GM12878 (cell line): ENCODE data around the gene ZNF462. TPM values are rescaled to one million over a fixed set of nuclear protein-coding genes. Genes with fewer than 3 reads are reported as not detected.

Source experiments
- ATAC-seq: fragments of 200-7000 bp; cut with Tn5 transposase; 3 replicates; pipeline ENCODE4 v1.9.1; 2020; ENCODE audit warnings: mild to moderate bottlenecking, moderate library complexity
- BruUV-seq: library from RNA; stranded (reverse); fragments of 400-500 nt; replicated peaks from 2 replicates; lab custom pipeline; 2021; lab: Mats Ljungman, UMichigan
- CTCF ChIA-PET: fragments of 300-600 bp; sonication (Branson Sonifier 250); formaldehyde crosslinking; extraction: SDS; loops from one replicate; lab custom pipeline; 2021; ENCODE audit warnings: inconsistent platforms; lab: Yijun Ruan, JAX
- POLR2A ChIA-PET: fragments of 350-600 bp; formaldehyde crosslinking; extraction: SDS; loops from one replicate; lab custom pipeline; 2021; ENCODE audit warnings: inconsistent platforms; lab: Charles Lee
- RAD21 ChIA-PET: fragments of 300-600 bp; sonication (Branson Sonifier 250); formaldehyde crosslinking; loops from one replicate; lab custom pipeline; 2023; ENCODE audit warnings: antibody characterized with exemption; ENCODE audit not compliant: unreplicated experiment; lab: Charles Lee
- SMC1A ChIA-PET: fragments of 300-600 bp; sonication (Branson Sonifier 250); formaldehyde crosslinking; loops from one replicate; lab custom pipeline; 2023; ENCODE audit not compliant: unreplicated experiment, uncharacterized antibody; lab: Charles Lee
- DNase-seq: peaks from one replicate; pipeline ENCODE4 v3.0.0-alpha.2; 2011; ENCODE audit warnings: low read depth, low spot score
- FAIRE-seq: peaks from 3 replicates; lab custom pipeline; 2011; peaks lifted over from hg19 to GRCh38; lab: Jason Lieb, UNC
- H2AFZ ChIP-seq: 2 replicates; pipeline ENCODE4 v1.6.0; 2011; ENCODE audit warnings: low read depth, low read length, control low read depth; ENCODE audit not compliant: control insufficient read depth
- H3K27ac ChIP-seq: 2 replicates; pipeline ENCODE4 v1.5.1; 2011; ENCODE audit warnings: control low read depth; ENCODE audit not compliant: control insufficient read depth, insufficient read depth
- H3K27me3 ChIP-seq, 2 experiments: replicated peaks in 1 of 2; 2 replicates each; pipeline versions ENCODE4 v1.6.0 to v1.6.1; 2011; ENCODE audit warnings: low read length in 1 of 2; ENCODE audit not compliant: control insufficient read depth in 2 of 2, insufficient read depth in 2 of 2
- H3K36me3 ChIP-seq, 2 experiments: 2 replicates each; pipeline ENCODE4 v1.5.1; 2011; ENCODE audit warnings: low read length in 1 of 2; ENCODE audit not compliant: control insufficient read depth in 2 of 2, insufficient read depth in 2 of 2
- H3K4me1 ChIP-seq: 2 replicates; pipeline ENCODE4 v1.6.1; 2011; ENCODE audit warnings: mild to moderate bottlenecking, low read length, moderate library complexity, mixed read lengths; ENCODE audit not compliant: control insufficient read depth, insufficient read depth
- H3K4me2 ChIP-seq: 2 replicates; pipeline ENCODE4 v1.6.0; 2011; ENCODE audit warnings: control low read depth; ENCODE audit not compliant: control insufficient read depth, insufficient read depth
- H3K4me3 ChIP-seq: fragments of 200-600 bp; sonication (generic); 2 replicates; pipeline ENCODE4 v1.5.1; 2016
- H3K79me2 ChIP-seq: 2 replicates; pipeline ENCODE4 v1.6.0; 2011; ENCODE audit warnings: low read length; ENCODE audit not compliant: control insufficient read depth, insufficient read depth
- H3K9ac ChIP-seq: 2 replicates; pipeline ENCODE4 v1.8.0; 2011; ENCODE audit warnings: low read length, control low read depth, mixed read lengths; ENCODE audit not compliant: control insufficient read depth, insufficient read depth
- H3K9me3 ChIP-seq: replicated peaks from 3 replicates; pipeline ENCODE4 v1.5.1; 2011; ENCODE audit warnings: mild to moderate bottlenecking, low read length; ENCODE audit not compliant: control insufficient read depth, insufficient read depth
- H4K20me1 ChIP-seq: 2 replicates; pipeline ENCODE4 v1.6.0; 2011; ENCODE audit not compliant: control insufficient read depth, insufficient read depth
- CREB1 ChIP-seq: IDR thresholded peaks from 2 replicates; pipeline ENCODE4 v1.6.1; 2012; ENCODE audit warnings: low read depth, mild to moderate bottlenecking, inconsistent platforms
- MEF2A ChIP-seq: IDR thresholded peaks from 2 replicates; pipeline ENCODE4 v1.6.1; 2011; ENCODE audit warnings: low read depth, mild to moderate bottlenecking, low read length, moderate library complexity; ENCODE audit not compliant: insufficient read depth
- MEF2B ChIP-seq: fragments of 450-650 bp; IDR thresholded peaks from 2 replicates; pipeline ENCODE4 v1.6.1; 2018; ENCODE audit warnings: mild to moderate bottlenecking, moderate library complexity; ENCODE audit not compliant: partially characterized antibody, poor library complexity, severe bottlenecking
- NBN ChIP-seq: fragments of 450-650 bp; IDR thresholded peaks from 2 replicates; pipeline ENCODE4 v1.6.1; 2016
- NR2C1 ChIP-seq: fragments of 450-650 bp; IDR thresholded peaks from 2 replicates; pipeline ENCODE4 v1.6.1; 2017; ENCODE audit warnings: antibody characterized with exemption, mild to moderate bottlenecking, moderate library complexity
- SIN3A ChIP-seq: IDR thresholded peaks from 2 replicates; pipeline ENCODE4 v1.6.1; 2012; ENCODE audit warnings: low read depth, low read length, improper control_type of control experiment
- ZBED1 ChIP-seq: IDR thresholded peaks from 2 replicates; pipeline ENCODE4 v1.6.1; 2016; ENCODE audit warnings: borderline replicate concordance
- ZNF24 ChIP-seq: fragments of 450-650 bp; IDR thresholded peaks from 2 replicates; pipeline ENCODE4 v1.6.1; 2017; ENCODE audit warnings: antibody characterized with exemption, mild to moderate bottlenecking
- ZNF384 ChIP-seq: IDR thresholded peaks from 2 replicates; pipeline ENCODE4 v1.6.1; 2012; ENCODE audit warnings: low read depth, mild to moderate bottlenecking, low read length, improper control_type of control experiment, borderline replicate concordance
- ZSCAN29 ChIP-seq: fragments of 450-650 bp; IDR thresholded peaks from 2 replicates; pipeline ENCODE4 v1.6.1; 2017; ENCODE audit warnings: mild to moderate bottlenecking, moderate library complexity
- WGBS: methylation state at CpG from one replicate; pipeline ENCODE4 v1.1.6; 2016; ENCODE audit warnings: low lambda C conversion rate; ENCODE audit not compliant: insufficient replicate concordance, insufficient coverage; ENCODE audit errors: missing lambda C conversion rate; 5-methylcytosine and 5-hydroxymethylcytosine counted together
- in situ Hi-C: fragments of 300-500 bp; cut with MboI; formaldehyde crosslinking; loops from 9 replicates; pipeline ENCODE4 v1.14.3; 2018; ENCODE audit warnings: mixed read lengths
- intact Hi-C: fragments of 100-400 bp; cut with micrococcal nuclease; formaldehyde crosslinking; loops from one replicate; pipeline ENCODE4 v1.14.2; 2022; ENCODE audit not compliant: unreplicated experiment
- polyA plus RNA-seq, 11 experiments: library from polyadenylated mRNA; depleted of rRNA in 4 of 11; unstranded in 6 of 11; stranded (reverse) in 5 of 11; fragments of >200 nt; fragmentation: Nextera tagmentation in 4 of 11; fragmentation: Illumina TruSeq in 1 of 11; extraction: Ambion mirVana in 4 of 11; extraction: Trizol in 1 of 11; gene quantifications; 1 replicate in 1 of 11; 2 replicates in 10 of 11; pipeline versions ENCODE4 v1.2.1 to v1.2.3, GENCODE V29; 2011 to 2016; ENCODE audit warnings: inconsistent platforms in 2 of 11, missing spikeins in 2 of 11, low read depth in 1 of 11
- total RNA-seq, 4 experiments: library from RNA; depleted of rRNA in 3 of 4; stranded (reverse); fragments of >200 nt in 3 of 4; fragmentation: Illumina TruSeq in 1 of 4; extraction: Trizol in 1 of 4; gene quantifications; 2 replicates each; pipeline versions ENCODE4 v1.2.1 to v1.2.3, GENCODE V29; 2013 to 2021
- TF ChIP-seq, protein P1 (sequence below): fragments of 450-650 bp; IDR thresholded peaks from 2 replicates; pipeline ENCODE4 v1.6.1; 2018; ENCODE audit warnings: borderline replicate concordance, mild to moderate bottlenecking; ENCODE audit not compliant: partially characterized antibody
- TF ChIP-seq, protein P2 (sequence below): fragments of 450-650 bp; formaldehyde crosslinking; IDR thresholded peaks from 2 replicates; pipeline ENCODE4 v1.4.0; 2022; ENCODE audit warnings: mild to moderate bottlenecking, moderate library complexity

Gene ZNF462
- total and polyA plus RNA-seq, 10 of the 15 experiments (the other 5 are each of a cell fraction or from before 2014, with no cell fraction given), result 0.27 to 13.7 (median 0.55) TPM

DNA sequence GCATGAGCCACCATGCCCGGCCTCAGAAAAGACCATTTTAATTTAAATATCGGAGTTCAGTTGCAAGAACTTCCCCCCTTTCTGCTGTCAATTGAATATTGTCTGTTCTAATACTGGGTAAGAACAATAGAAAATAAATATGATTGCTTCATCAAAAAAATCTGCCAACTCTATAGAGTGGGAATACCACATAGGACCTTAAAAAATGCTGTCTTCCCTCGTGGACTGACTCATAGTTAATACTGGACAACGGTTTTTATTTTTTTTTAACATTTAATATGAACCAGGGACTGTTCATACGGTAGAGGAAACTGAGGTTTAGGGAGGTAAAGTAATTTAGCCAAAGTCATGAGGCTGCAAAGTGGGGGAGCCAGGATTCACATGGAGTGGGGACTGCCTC, 9.7 kb downstream of the ZNF462 start:
- no peak overlapping the region for H3K4me3 ChIP-seq
- TF ChIP-seq, protein P1, sequence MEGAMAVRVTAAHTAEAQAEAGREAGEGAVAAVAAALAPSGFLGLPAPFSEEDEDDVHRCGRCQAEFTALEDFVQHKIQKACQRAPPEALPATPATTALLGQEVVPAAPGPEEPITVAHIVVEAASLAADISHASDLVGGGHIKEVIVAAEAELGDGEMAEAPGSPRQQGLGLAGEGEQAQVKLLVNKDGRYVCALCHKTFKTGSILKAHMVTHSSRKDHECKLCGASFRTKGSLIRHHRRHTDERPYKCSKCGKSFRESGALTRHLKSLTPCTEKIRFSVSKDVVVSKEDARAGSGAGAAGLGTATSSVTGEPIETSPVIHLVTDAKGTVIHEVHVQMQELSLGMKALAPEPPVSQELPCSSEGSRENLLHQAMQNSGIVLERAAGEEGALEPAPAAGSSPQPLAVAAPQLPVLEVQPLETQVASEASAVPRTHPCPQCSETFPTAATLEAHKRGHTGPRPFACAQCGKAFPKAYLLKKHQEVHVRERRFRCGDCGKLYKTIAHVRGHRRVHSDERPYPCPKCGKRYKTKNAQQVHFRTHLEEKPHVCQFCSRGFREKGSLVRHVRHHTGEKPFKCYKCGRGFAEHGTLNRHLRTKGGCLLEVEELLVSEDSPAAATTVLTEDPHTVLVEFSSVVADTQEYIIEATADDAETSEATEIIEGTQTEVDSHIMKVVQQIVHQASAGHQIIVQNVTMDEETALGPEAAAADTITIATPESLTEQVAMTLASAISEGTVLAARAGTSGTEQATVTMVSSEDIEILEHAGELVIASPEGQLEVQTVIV, result no peak
- TF ChIP-seq NBN (no peak), MEF2B (no peak), NR2C1 (no peak), ZBED1 (no peak), CREB1 (no peak), ZNF24 (no peak), ZSCAN29 (no peak), MEF2A (no peak), ZNF384 (no peak), SIN3A (no peak)
- TF ChIP-seq, protein P2, sequence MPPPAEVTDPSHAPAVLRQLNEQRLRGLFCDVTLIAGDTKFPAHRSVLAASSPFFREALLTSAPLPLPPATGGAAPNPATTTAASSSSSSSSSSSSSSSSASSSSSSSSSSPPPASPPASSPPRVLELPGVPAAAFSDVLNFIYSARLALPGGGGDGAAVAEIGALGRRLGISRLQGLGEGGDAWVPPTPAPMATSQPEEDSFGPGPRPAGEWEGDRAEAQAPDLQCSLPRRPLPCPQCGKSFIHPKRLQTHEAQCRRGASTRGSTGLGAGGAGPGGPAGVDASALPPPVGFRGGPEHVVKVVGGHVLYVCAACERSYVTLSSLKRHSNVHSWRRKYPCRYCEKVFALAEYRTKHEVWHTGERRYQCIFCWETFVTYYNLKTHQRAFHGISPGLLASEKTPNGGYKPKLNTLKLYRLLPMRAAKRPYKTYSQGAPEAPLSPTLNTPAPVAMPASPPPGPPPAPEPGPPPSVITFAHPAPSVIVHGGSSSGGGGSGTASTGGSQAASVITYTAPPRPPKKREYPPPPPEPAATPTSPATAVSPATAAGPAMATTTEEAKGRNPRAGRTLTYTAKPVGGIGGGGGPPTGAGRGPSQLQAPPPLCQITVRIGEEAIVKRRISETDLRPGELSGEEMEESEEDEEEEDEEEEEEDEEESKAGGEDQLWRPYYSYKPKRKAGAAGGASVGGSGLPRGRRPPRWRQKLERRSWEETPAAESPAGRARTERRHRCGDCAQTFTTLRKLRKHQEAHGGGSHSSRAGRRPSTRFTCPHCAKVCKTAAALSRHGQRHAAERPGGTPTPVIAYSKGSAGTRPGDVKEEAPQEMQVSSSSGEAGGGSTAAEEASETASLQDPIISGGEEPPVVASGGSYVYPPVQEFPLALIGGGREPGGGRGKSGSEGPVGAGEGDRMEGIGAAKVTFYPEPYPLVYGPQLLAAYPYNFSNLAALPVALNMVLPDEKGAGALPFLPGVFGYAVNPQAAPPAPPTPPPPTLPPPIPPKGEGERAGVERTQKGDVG, result no peak
- DNase-seq (no peak), ATAC-seq (no peak), FAIRE-seq (no peak)
- H2AFZ ChIP-seq, result no peak overlapping the region
- no peak overlapping the region for H3K4me2 ChIP-seq
- no peaks in the 10 kb centered on the region for H3K27me3 ChIP-seq
- H3K9me3 ChIP-seq, result no peaks in the 10 kb centered on the region
- H3K79me2 ChIP-seq, result no peaks in the 10 kb centered on the region
- ChIA-PET RAD21 (interaction anchor here (1.0 to 2.9 kb wide), 5 partner anchors 42 to 171 kb away, joined by 3 to 8 read pairs (median 4); no protein-coding TSS in a partner anchor), POLR2A (no interaction called here), SMC1A (interaction anchor here (0.6 to 19.8 kb wide), 5 partner anchors 12 to 77 kb away, joined by 3 to 219 read pairs (median 4); no protein-coding TSS in a partner anchor), CTCF (interaction anchor here (1.3 kb wide), 1 partner anchor 21 kb away, joined by 3 read pairs; no protein-coding TSS in a partner anchor)
- H3K4me1 ChIP-seq, result no peaks in the 10 kb centered on the region
- in situ Hi-C loops (no loop called here), intact Hi-C loops (loop anchor here (5.0 kb wide), 1 partner anchor 570 kb away; no protein-coding TSS in a partner anchor)
- H3K27ac ChIP-seq, result no peak overlapping the region
- no peaks in the 10 kb centered on the region for H3K36me3 ChIP-seq
- no peak overlapping the region for H3K9ac ChIP-seq
- 23% methylated on average over 5 of the region's 5 CpGs for WGBS
- H4K20me1 ChIP-seq, result no peaks in the 10 kb centered on the region; the same call in 1 of the 2 replicates
- BruUV-seq, result no TSS peak
